GM19025 (cell line): Measurements from ENCODE around the gene ATP6V1B1.

Experiments
- ATAC-seq: cut with Tn5 transposase; IDR thresholded peaks from one replicate; pipeline ENCODE4 v1.9.1; 2021; ENCODE audit warnings: mild to moderate bottlenecking, low read depth, moderate library complexity; ENCODE audit not compliant: unreplicated experiment

ATP6V1B1 gene

GRCh38 chr2:70962885-70963878 is 27.5 kb downstream of the ATP6V1B1 start:
- no peak for ATAC-seq

- no peak for ATAC-seq
Measured at GRCh38 chr2:70964133-70964532, 28.4 kb downstream of the ATP6V1B1 start.

GRCh38 chr2:70964596-70965386 is 29.1 kb downstream of the ATP6V1B1 start:
- ATAC-seq, result peak; percentile 80

GRCh38 chr2:70965506-70965905 is 29.8 kb downstream of the ATP6V1B1 start:
- ATAC-seq, result no peak

GRCh38 chr2:70966681-70967080 is 31.0 kb downstream of the ATP6V1B1 start:
- ATAC-seq, result no peak

DNA sequence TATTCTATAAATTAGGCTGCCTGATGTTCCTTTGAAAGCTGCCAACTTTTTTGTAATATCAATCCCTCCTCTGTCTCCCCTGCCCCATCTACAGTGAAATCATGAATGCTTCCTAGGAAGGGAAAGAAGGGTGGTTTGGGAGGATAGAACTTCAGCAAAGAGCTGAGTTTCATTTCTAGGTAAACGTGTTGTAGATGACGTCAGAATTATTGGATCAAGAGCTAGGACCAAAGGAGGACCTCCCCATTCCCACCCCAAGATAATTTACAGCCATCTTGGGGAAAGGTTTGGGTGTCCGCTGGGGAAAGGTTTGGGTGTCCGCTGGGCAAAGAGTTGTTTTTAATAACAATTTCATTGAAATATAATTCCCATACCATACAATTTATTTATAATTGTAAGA is 31.5 kb downstream of the ATP6V1B1 start:
- no peak for ATAC-seq

- no peak for ATAC-seq
Measured at GRCh38 chr2:70974592-70974991, 38.9 kb downstream of the ATP6V1B1 start.

- no peak for ATAC-seq
Measured at GRCh38 chr2:70975237-70975636, 39.5 kb downstream of the ATP6V1B1 start.

GRCh38 chr2:70977605-70978205 is 42.0 kb downstream of the ATP6V1B1 start:
- no peak for ATAC-seq

DNA sequence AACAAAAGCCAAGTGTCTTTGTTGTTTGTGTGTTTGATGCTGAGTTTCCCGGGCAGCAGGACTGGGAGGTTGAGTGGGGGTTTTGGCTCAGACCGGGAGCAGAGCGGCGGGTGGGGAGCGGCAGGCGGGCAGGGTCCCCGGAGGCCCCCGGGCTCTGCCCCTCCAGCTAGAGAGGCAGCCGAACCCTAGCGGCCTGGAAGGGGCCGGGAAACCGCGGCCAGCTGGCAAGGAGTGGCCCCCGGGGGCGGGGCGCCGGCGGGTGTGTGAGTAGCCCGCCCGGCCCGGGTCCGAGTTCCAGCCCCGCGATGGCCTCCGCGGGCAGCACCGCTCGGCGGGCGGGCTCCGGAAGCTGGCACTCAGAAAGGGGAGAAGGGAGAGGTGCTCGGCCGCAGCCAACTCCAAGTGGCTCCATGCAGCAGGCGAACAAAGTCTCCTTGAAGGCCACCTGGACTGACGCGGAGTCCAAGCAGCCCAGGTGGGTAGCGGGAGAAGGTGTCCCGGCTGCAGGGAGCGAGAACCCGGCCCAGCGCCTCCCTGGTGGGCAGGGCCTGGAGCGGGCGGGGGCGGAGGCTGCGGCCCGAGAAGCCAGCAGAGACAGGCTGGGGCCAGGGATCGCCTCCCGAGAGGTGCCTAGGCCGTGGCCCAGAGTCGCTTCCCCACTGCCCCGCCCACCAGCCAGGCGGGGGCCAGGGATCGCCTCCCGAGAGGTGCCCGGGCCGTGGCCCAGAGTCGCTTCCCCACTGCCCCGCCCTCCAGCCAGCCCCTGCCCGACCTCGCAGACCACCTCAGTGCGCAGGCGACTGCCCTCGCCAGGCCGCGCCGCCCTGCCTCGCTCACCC is 42.9 kb downstream of the ATP6V1B1 start, which contains the start of gene ANKRD53:
ANKRD53 (plus strand) TSS at position 290 of the 839 bp plus-strand sequence; CDS start at position 306, 16 bp downstream.
- ATAC-seq, result no peak

DNA sequence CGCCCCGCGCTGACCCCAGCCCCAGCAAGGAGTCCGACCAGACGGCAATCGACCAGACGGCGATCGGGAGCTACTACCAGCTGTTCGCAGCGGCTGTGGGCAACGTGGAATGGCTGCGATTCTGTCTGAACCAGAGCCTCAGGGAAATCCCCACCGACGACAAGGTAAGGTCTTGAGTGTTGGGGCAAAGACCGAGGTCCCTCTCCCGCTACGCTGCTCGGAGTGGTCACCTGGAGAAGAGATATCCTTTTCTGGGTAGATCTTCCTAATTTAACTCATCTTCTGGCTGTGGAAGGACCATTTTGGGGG is 43.4 kb downstream of the ATP6V1B1 start:
- ATAC-seq, result no peak

- no peak for ATAC-seq
Measured at GRCh38 chr2:70979626-70980025, 43.9 kb downstream of the ATP6V1B1 start.

- no peak for ATAC-seq
Measured at GRCh38 chr2:70981421-70981820, 45.7 kb downstream of the ATP6V1B1 start.

GRCh38 chr2:70981866-70982810 is 46.4 kb downstream of the ATP6V1B1 start:
- ATAC-seq, result no peak

GRCh38 chr2:70982971-70983370 is 47.3 kb downstream of the ATP6V1B1 start:
- ATAC-seq, result no peak

- ATAC-seq, result no peak
Measured at GRCh38 chr2:70983506-70984227, 48.0 kb downstream of the ATP6V1B1 start.

- no peak for ATAC-seq
Measured at GRCh38 chr2:70984228-70984575, 48.5 kb downstream of the ATP6V1B1 start.

GRCh38 chr2:70984576-70985282 is 49.0 kb downstream of the ATP6V1B1 start:
- ATAC-seq, result peak; percentile 93
